SK-N-SH treated with all-trans-retinoic acid at 6 μM for 48 hours (cell line): ENCODE measurements around the gene FNIP2.

Experiments used
- CSDC2 ChIP-seq: fragments of 250-450 bp; sonication (Bioruptor Pico); IDR thresholded peaks from 2 replicates; pipeline ENCODE4 v1.5.0; 2020; ENCODE audit warnings: mild to moderate bottlenecking, moderate library complexity
- GLIS3 ChIP-seq: fragments of 250-450 bp; sonication (Bioruptor Pico); IDR thresholded peaks from 2 replicates; pipeline ENCODE4 v1.5.0; 2020; ENCODE audit warnings: mild to moderate bottlenecking, moderate library complexity
- PPARA ChIP-seq: fragments of 250-450 bp; sonication (Bioruptor Pico); IDR thresholded peaks from 2 replicates; pipeline ENCODE4 v1.5.0; 2020; ENCODE audit warnings: mild to moderate bottlenecking, borderline replicate concordance
- RARB ChIP-seq: fragments of 250-450 bp; sonication (Bioruptor Pico); IDR thresholded peaks from 2 replicates; pipeline ENCODE4 v1.8.0; 2021; ENCODE audit warnings: mild to moderate bottlenecking, moderate library complexity
- ZNF565 ChIP-seq: fragments of 450-650 bp; formaldehyde crosslinking; conservative IDR thresholded peaks from 2 replicates; pipeline ENCODE4 v1.5.0; 2020; ENCODE audit warnings: low read depth, mild to moderate bottlenecking, moderate library complexity

- TF ChIP-seq CSDC2 (CRISPR knock-in tag) (no peak), ZNF565 (CRISPR knock-in tag) (no peak), RARB (CRISPR knock-in tag) (no peak), GLIS3 (CRISPR knock-in tag) (no peak), PPARA (CRISPR knock-in tag) (no peak)
These were observed 89.8 kb downstream of the FNIP2 start for GRCh38 chr4:158858410-158859199.
